CD4-positive, alpha-beta T cell (primary cell): Measurements from ENCODE around the gene CNKSR3. TPM values are rescaled to one million over a fixed set of nuclear protein-coding genes. Genes with fewer than 3 reads are reported as not detected.

Experiments
- ATAC-seq: fragments of 200-7000 bp; cut with Tn5 transposase; one replicate; pipeline ENCODE4 v1.10.0; 2022; ENCODE audit warnings: mild to moderate bottlenecking; ENCODE audit not compliant: poor library complexity
- CTCF ChIA-PET: fragments of 350-600 bp; sonication (Branson Sonifier 250); formaldehyde crosslinking; loops from one replicate; lab custom pipeline; 2021; ENCODE audit warnings: antibody characterized with exemption, inconsistent platforms; lab: Charles Lee
- POLR2A ChIA-PET: fragments of 350-600 bp; sonication (Branson Sonifier 250); formaldehyde crosslinking; loops from one replicate; lab custom pipeline; 2021; ENCODE audit warnings: antibody characterized with exemption, inconsistent platforms; lab: Charles Lee
- DNase-seq, 14 experiments: peaks; one replicate each; pipeline ENCODE4 v3.0.0-alpha.2; 2013 to 2020; ENCODE audit warnings: mixed read lengths in 2 of 14
- H3K27ac ChIP-seq, 2 donors: one replicate each; pipeline versions ENCODE4 v1.5.1 to v1.7.0; 2013; ENCODE audit warnings: low read length in 2 of 2, low read depth in 1 of 2, mild to moderate bottlenecking in 1 of 2
- H3K27me3 ChIP-seq, 2 experiments: 1 replicate in 1 of 2; 2 replicates in 1 of 2; pipeline versions ENCODE4 v1.6.1 to v1.7.0; 2013; ENCODE audit warnings: low read length in 2 of 2, control low read depth in 1 of 2, mild to moderate bottlenecking in 1 of 2, moderate library complexity in 1 of 2; ENCODE audit not compliant: insufficient read depth in 2 of 2, control insufficient read depth in 1 of 2
- H3K36me3 ChIP-seq: one replicate; pipeline ENCODE4 v1.6.1; 2013; ENCODE audit warnings: low read length, control low read depth; ENCODE audit not compliant: insufficient read depth
- H3K4me1 ChIP-seq: one replicate; pipeline ENCODE4 v1.6.1; 2013; ENCODE audit warnings: low read length, control low read depth; ENCODE audit not compliant: insufficient read depth
- H3K4me3 ChIP-seq: one replicate; pipeline ENCODE4 v1.5.1; 2013; ENCODE audit warnings: mild to moderate bottlenecking, low read length, moderate library complexity
- H3K9me3 ChIP-seq, 2 experiments: 1 replicate in 1 of 2; 2 replicates in 1 of 2; pipeline versions ENCODE4 v1.6.1 to v1.7.0; 2013; ENCODE audit warnings: low read length in 2 of 2, mild to moderate bottlenecking in 2 of 2, control low read depth in 1 of 2, moderate library complexity in 1 of 2; ENCODE audit not compliant: control insufficient read depth in 1 of 2, insufficient read depth in 1 of 2
- H3K27ac Mint-ChIP-seq: one replicate; pipeline ENCODE4 v1.8.0; 2020; ENCODE audit warnings: mixed read lengths
- H3K27me3 Mint-ChIP-seq: one replicate; pipeline ENCODE4 v1.8.0; 2021; ENCODE audit warnings: mixed read lengths
- H3K36me3 Mint-ChIP-seq: one replicate; pipeline ENCODE4 v1.8.0; 2021; ENCODE audit warnings: low read depth, mixed read lengths
- H3K4me1 Mint-ChIP-seq: one replicate; pipeline ENCODE4 v1.8.0; 2021; ENCODE audit warnings: low read depth, mixed read lengths
- H3K4me3 Mint-ChIP-seq: one replicate; pipeline ENCODE4 v1.8.0; 2020; ENCODE audit warnings: mild to moderate bottlenecking, mixed read lengths
- H3K9me3 Mint-ChIP-seq: one replicate; pipeline ENCODE4 v1.8.0; 2020; ENCODE audit warnings: mixed read lengths
- intact Hi-C, 2 experiments: fragments of 100-400 bp; cut with DNase I in 1 of 2; cut with micrococcal nuclease in 1 of 2; formaldehyde crosslinking; loops; one replicate each; pipeline versions ENCODE4 v1.15.1 to v1.9.0; 2023 to 2025; cut with DNase I, micrococcal nuclease
- total RNA-seq, 174 experiments: library from RNA in 2 of 174; stranded (reverse) in 2 of 174; gene quantifications; one replicate each; pipeline ENCODE4 v1.2.3 and lab custom pipeline; 2021 to 2026
- TF ChIP-seq, protein P1 (sequence below): fragments of 200-600 bp; IDR thresholded peaks from one replicate; pipeline ENCODE4 v1.8.0; 2022; ENCODE audit warnings: antibody characterized with exemption, mild to moderate bottlenecking

CNKSR3 gene
- total RNA-seq, 2 experiments from 2014 or later, result 0.14 TPM; not detected in 1

DNA sequence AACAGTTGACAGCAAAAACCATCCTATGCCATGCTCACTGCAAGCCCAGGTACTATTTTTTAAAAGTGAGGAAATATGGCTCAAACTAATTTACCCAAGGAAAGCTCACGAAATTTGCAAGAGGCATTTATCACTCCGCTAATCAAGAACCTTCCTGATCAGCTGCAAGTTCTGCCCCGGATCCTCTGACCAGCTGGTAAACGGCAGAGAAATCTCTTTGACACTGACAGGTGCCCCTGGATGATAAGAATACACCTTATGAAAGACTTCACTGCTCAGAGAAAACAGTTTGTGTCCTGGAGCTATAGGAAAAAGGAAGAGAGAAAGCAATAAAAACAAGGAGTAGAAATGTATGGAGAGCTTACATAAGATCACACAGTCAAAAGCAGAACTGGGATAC, 6.4 kb downstream of the CNKSR3 start:
- H3K27ac ChIP-seq, result no peak overlapping the region
- CTCF ChIA-PET, result interaction anchor here (1.1 kb wide), 1 partner anchor 14 kb away, joined by 3 read pairs; no protein-coding TSS in a partner anchor

DNA sequence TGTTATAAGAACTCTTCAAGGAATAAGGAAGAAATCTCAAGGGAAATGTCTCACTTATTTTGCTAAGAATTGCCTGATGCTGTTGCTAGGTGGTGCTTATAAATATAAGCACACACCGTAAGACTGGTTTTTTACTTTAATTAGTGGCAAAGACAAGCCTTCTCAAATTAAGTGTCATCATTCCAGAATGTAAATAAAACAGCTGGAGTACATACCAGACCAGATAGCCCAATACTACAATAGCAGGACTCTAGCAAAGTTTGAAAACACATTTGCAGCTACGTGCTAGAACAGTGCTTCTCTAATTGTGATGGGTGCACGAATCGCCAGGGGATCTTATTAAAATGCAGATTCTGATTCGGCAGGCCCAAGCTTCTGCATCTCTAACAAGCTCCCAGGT, 6.8 kb downstream of the CNKSR3 start:
- Histone ChIP-seq H3K4me1 (no peaks in the 10 kb centered on the region), H3K27me3 (peaks cover 7 to 15% of the 10 kb centered on the region in 2 experiments), H3K9me3 (no peaks in the 10 kb centered on the region), H3K27ac (no peak overlapping the region), H3K4me3 (no peak overlapping the region), H3K36me3 (no peaks in the 10 kb centered on the region)
- no peaks in the 10 kb centered on the region for H3K36me3 Mint-ChIP-seq
- intact Hi-C loops, result no loop called here
- H3K27me3 Mint-ChIP-seq, result peaks cover 38% of the 10 kb centered on the region
- no peaks in the 10 kb centered on the region for H3K9me3 Mint-ChIP-seq
- TF ChIP-seq, protein P1, sequence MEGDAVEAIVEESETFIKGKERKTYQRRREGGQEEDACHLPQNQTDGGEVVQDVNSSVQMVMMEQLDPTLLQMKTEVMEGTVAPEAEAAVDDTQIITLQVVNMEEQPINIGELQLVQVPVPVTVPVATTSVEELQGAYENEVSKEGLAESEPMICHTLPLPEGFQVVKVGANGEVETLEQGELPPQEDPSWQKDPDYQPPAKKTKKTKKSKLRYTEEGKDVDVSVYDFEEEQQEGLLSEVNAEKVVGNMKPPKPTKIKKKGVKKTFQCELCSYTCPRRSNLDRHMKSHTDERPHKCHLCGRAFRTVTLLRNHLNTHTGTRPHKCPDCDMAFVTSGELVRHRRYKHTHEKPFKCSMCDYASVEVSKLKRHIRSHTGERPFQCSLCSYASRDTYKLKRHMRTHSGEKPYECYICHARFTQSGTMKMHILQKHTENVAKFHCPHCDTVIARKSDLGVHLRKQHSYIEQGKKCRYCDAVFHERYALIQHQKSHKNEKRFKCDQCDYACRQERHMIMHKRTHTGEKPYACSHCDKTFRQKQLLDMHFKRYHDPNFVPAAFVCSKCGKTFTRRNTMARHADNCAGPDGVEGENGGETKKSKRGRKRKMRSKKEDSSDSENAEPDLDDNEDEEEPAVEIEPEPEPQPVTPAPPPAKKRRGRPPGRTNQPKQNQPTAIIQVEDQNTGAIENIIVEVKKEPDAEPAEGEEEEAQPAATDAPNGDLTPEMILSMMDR, result no peak
- ChIA-PET CTCF (no interaction called here), POLR2A (no interaction called here)
- peaks cover 3% of the 10 kb centered on the region for H3K4me1 Mint-ChIP-seq
- no peak overlapping the region for H3K27ac Mint-ChIP-seq
- DNase-seq, result no peak
- no peak for ATAC-seq
- no peak overlapping the region for H3K4me3 Mint-ChIP-seq

More for the DNA sequence above, 6.4 kb downstream of the CNKSR3 start:
- Mint-ChIP-seq H3K9me3 (no peaks in the 10 kb centered on the region), H3K36me3 (no peaks in the 10 kb centered on the region), H3K4me3 (no peak overlapping the region), H3K27me3 (peaks cover 43% of the 10 kb centered on the region), H3K4me1 (peaks cover 7% of the 10 kb centered on the region), H3K27ac (no peak overlapping the region)
- POLR2A ChIA-PET, result no interaction called here
- no peak for DNase-seq
- intact Hi-C loops, result no loop called here
- H3K27me3 ChIP-seq, result peaks cover 10 to 19% of the 10 kb centered on the region in 2 experiments
- no peak overlapping the region for H3K4me3 ChIP-seq
- no peaks in the 10 kb centered on the region for H3K36me3 ChIP-seq
- no peaks in the 10 kb centered on the region for H3K4me1 ChIP-seq
- no peak for ATAC-seq
- H3K9me3 ChIP-seq, result no peaks in the 10 kb centered on the region
- TF ChIP-seq, protein P1, result no peak

DNA sequence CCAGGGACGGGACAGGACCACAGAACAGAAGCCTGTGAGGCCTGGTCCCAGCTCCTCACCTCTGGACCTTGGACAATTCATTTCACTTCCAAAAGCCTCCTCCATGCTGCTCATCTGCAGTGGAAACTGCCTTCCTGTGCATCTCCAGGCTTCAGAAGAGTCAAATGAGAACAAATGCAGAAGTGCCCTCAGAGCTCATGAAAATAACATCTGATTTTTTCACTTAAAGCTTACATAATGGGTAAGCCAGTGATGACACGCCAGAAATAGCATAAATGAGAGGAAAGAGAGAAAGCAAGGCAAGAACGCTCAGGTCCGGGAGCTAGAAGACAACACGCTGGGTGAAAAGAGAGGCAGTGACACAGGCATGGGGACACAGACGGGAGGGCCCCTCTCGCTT, 7.9 kb downstream of the CNKSR3 start:
- Mint-ChIP-seq H3K27me3 (peaks cover 29% of the 10 kb centered on the region), H3K4me3 (no peak overlapping the region), H3K36me3 (no peaks in the 10 kb centered on the region), H3K27ac (no peak overlapping the region), H3K9me3 (no peaks in the 10 kb centered on the region), H3K4me1 (no peaks in the 10 kb centered on the region)
- ATAC-seq (no peak), DNase-seq (no peak)
- Histone ChIP-seq H3K4me3 (no peak overlapping the region), H3K27me3 (peaks cover 2 to 8% of the 10 kb centered on the region in 2 experiments), H3K27ac (no peak overlapping the region), H3K36me3 (no peaks in the 10 kb centered on the region), H3K9me3 (no peaks in the 10 kb centered on the region), H3K4me1 (no peaks in the 10 kb centered on the region)
- CTCF ChIA-PET, result no interaction called here
- intact Hi-C loops, result no loop called here
- TF ChIP-seq, protein P1, result no peak
- POLR2A ChIA-PET, result no interaction called here
